GM20431 (cell line): ENCODE measurements around the gene CEP120.
"Not testable (repeated sequence)": the region's sequence is repeated elsewhere in the genome, so short reads cannot be mapped to it uniquely, and the experiment has no call there.

Experiments
- in situ Hi-C: fragments of 300-500 bp; cut with MseI, MboI; formaldehyde crosslinking; loops from one replicate; pipeline ENCODE4 v1.15.0; 2020; ENCODE audit warnings: low sequenced_read_pairs; ENCODE audit not compliant: unreplicated experiment

Gene CEP120

GRCh38 chr5:123423278-123424149 lies at the start of gene CEP120:
Gene CEP120, minus strand, starts transcription at chr5:123423403. Its CDS starts 405 bp downstream, at chr5:123422998.
- in situ Hi-C loops: loop anchor here (25.0 kb wide), 1 partner anchor 189 kb away; no protein-coding TSS in a partner anchor

GRCh38 chr5:123472150-123472924 lies 49.1 kb upstream of the CEP120 start:
- in situ Hi-C loops: no loop called here

DNA sequence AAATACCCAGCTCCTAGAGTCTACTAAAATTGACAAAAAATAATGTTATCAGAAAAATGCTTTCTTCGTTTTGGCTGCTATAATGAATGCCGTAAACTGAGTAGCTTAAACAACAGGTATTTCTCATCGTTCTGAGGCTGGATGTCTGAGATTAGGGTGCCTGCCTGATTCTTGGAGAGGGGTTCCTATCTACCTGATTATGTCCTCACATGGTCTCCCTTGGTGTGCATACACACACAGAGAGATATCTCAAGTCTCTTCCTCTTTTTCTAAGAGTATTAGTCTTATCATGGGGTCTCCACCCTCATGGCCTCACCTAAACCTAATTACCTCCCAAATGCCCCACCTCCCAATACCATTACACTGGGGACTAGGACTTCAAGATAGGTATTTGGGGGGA lies 48.2 kb upstream of the CEP120 start:
- in situ Hi-C loops: no loop called here

DNA sequence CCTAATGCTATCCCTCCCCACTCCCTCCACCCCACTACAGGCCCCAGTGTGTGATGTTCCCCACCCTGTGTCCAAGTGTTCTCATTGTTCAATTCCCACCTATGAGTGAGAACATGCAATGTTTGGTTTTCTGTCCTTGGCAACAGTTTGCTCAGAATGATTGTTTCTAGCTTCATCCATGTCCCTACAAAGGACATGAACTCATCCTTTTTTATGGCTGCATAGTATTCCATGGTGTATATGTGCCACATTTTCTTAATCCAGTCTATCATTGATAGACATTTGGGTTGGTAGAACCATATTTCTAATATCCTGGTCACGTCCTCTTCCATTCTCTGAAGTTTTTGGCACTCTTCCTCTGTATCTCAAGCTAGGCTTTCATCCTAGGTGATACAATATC lies 43.6 kb upstream of the CEP120 start:
- in situ Hi-C loops: not testable (repeated sequence)

DNA sequence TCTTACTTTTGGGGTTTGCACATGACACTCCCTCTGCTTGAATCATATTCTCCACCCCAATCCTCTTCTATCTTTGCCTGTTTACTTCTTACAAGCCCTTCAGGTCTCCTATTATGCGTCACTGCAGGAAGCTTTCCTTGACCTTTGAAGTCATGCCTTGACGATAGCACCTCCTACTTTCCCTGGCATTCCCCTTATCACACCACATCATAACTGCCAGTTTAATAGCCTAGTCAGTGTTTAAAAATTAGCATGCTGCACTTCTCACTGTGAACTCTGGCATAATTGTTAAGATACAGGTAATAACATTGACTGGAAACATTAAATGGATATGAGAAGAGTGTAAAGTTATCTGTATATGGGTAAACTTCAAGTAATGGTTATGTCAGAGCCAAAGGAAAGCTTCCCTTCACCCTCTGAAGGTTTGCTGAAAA lies 37.1 kb upstream of the CEP120 start:
- in situ Hi-C loops: no loop called here

- in situ Hi-C loops: not testable (repeated sequence)
Measured at GRCh38 chr5:123458994-123459393, 35.8 kb upstream of the CEP120 start.

DNA sequence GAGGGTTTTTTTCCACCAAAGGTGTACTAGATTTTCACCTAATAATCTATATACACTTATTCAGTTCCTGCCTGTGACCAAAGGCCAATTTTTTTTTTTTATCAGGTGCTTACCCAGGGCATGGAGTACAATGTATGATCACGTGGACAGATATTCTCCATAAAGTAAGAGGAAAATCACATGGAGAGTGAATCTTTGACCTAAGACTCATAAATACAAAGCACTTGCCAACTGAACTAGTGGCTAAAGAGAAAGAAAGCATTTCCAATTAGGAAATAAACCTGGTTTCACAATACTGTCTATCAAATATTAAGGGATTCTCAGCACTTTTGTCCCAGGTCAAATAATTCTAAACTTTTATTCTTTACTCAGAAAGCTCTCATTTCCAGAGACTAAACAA lies 33.0 kb upstream of the CEP120 start:
- in situ Hi-C loops: no loop called here

- in situ Hi-C loops: no loop called here
Measured at GRCh38 chr5:123455640-123456039, 32.4 kb upstream of the CEP120 start.

- in situ Hi-C loops: no loop called here
Measured at GRCh38 chr5:123455095-123455494, 31.9 kb upstream of the CEP120 start.

GRCh38 chr5:123454259-123454911 lies 31.2 kb upstream of the CEP120 start:
- in situ Hi-C loops: no loop called here

GRCh38 chr5:123452401-123452800 lies 29.2 kb upstream of the CEP120 start:
- in situ Hi-C loops: no loop called here

DNA sequence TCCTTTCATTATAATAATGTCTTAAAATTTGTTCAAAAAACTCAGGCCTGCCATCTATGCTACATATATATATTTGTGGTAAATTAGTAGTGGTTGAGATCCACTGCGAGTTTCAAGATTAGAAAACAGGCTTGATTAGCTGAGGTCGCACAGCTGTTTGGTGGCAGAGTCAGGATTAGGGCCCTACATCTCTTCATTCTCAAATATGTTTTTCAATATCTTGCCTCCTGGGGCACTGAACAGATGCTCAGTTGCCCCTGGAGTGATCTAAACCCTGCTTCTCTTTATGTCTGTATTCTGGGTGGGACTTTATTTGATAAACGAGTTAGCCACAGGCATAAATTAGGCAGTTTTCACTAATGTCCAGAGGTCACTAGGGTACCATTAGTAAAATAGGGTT lies 27.8 kb upstream of the CEP120 start:
- in situ Hi-C loops: no loop called here

GRCh38 chr5:123450640-123451039 lies 27.4 kb upstream of the CEP120 start:
- in situ Hi-C loops: no loop called here

- in situ Hi-C loops: no loop called here
Measured at GRCh38 chr5:123450114-123450513, 26.9 kb upstream of the CEP120 start.

DNA sequence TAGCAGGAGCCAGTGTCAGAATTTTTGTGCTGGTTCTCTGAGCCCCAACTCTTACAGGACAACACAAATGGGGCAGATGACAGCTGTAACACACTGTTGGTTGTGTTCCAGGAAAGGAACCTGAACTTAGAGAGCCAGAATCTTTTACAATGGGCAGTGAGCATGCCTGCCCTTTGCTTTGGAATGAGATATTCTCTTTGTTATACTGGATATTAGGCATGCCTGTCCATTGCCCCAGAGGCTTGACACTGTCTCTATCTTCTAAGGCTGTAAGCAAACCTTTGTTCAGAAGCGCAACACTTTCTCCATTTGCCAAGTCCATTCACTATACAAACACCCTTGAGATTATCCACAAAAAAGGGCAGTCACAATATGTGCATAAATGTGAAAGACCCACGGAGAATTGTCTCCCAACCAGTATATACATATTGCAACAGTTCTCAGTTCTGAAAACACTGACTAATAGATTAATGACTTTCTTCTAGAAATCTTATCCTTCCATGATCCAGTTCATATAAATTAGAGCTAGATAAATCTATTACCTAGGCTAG lies 26.3 kb upstream of the CEP120 start:
- in situ Hi-C loops: no loop called here

DNA sequence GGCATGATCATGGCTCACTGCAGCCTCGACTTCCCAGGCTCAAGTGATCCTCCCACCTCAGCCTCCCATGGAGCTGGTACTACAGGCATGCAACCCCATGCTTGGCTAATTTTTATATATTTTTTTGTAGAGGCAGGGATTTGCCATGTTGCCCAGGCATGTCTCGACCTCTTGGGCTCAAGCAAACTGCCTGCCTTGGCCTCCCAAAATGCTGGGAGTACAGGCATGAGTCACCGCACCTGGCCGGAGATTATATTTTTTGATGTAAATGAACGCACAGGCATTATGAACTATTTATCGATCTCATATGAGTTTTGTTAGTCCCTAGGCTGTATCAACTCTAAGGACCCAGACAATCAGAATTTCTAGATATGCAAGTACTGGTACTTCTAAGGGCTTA lies 25.5 kb upstream of the CEP120 start:
- in situ Hi-C loops: no loop called here

- in situ Hi-C loops: no loop called here
Measured at GRCh38 chr5:123448017-123448617, 24.9 kb upstream of the CEP120 start.

DNA sequence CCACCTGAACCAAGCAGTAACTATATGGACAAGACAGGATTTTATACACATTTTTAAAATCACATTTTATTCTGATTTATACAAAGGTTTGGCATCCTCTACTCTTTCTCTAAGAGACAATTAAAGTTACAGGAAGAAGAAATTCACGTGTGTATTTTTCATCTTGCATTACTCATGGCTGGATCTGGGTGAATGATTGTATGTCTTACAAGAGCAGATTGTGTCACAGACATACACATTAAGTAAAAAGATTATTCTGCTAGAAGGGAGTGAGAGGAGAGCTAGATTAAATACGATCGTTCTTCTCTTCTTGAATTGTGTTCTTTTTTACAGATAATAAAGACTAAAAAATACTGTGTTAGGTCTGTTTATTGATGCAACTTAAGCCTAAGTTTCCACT lies 20.8 kb upstream of the CEP120 start:
- in situ Hi-C loops: no loop called here

GRCh38 chr5:123441408-123441807 lies 18.2 kb upstream of the CEP120 start:
- in situ Hi-C loops: no loop called here
